Germinal center (tissue), 1 donor: Measurements from ENCODE around the gene HCFC1.

Experiments
- DNase-seq: peaks from one replicate; pipeline ENCODE4 v3.0.0; 2012; ENCODE audit warnings: mixed read lengths, low spot score

Gene HCFC1

GRCh38 chrX:153956044-153956907, 15.3 kb downstream of the HCFC1 start:
- no peak for DNase-seq

GRCh38 chrX:153955228-153955732, 16.3 kb downstream of the HCFC1 start:
- no peak for DNase-seq

GRCh38 chrX:153954558-153955227, 16.9 kb downstream of the HCFC1 start:
- DNase-seq: no peak

- DNase-seq: no peak
Measured at GRCh38 chrX:153953892-153954557, 17.6 kb downstream of the HCFC1 start.

- peak; percentile 75 for DNase-seq
Measured at GRCh38 chrX:153953342-153953830, 18.2 kb downstream of the HCFC1 start.

GRCh38 chrX:153952373-153953026, 19.1 kb downstream of the HCFC1 start:
- no peak for DNase-seq

- DNase-seq: no peak
Measured at GRCh38 chrX:153951683-153952372, 19.8 kb downstream of the HCFC1 start.

- no peak for DNase-seq
Measured at GRCh38 chrX:153950127-153950526, 21.5 kb downstream of the HCFC1 start.

GRCh38 chrX:153948847-153949805, 22.5 kb downstream of the HCFC1 start:
- DNase-seq: no peak

GRCh38 chrX:153948002-153948466, 23.6 kb downstream of the HCFC1 start:
- DNase-seq: no peak

- peak; percentile 75 for DNase-seq
Measured at GRCh38 chrX:153947009-153947769, 24.4 kb downstream of the HCFC1 start.

- DNase-seq: no peak
Measured at GRCh38 chrX:153945956-153946943, 25.4 kb downstream of the HCFC1 start.

GRCh38 chrX:153944800-153945150, 26.8 kb downstream of the HCFC1 start:
- no peak for DNase-seq

- no peak for DNase-seq
Measured at GRCh38 chrX:153944140-153944799, 27.3 kb downstream of the HCFC1 start, which contains the start of gene RENBP. RENBP (minus strand) TSS chrX:153944643; CDS start chrX:153944610, 33 bp downstream.

- DNase-seq: no peak
Measured at GRCh38 chrX:153941336-153942252, 30.0 kb downstream of the HCFC1 start.

GRCh38 chrX:153939573-153939972, 32.0 kb downstream of the HCFC1 start:
- no peak for DNase-seq
